GM19239 (cell line): Measurements from ENCODE around the gene TBX2.

ENCODE experiments used
- DNase-seq: peaks from one replicate; pipeline ENCODE4 v3.0.0; 2011; ENCODE audit warnings: low spot score; ENCODE audit not compliant: insufficient read length
- FAIRE-seq: peaks from 2 replicates; lab custom pipeline; 2011; peaks lifted over from hg19 to GRCh38; lab: Jason Lieb, UNC

Gene TBX2

DNA sequence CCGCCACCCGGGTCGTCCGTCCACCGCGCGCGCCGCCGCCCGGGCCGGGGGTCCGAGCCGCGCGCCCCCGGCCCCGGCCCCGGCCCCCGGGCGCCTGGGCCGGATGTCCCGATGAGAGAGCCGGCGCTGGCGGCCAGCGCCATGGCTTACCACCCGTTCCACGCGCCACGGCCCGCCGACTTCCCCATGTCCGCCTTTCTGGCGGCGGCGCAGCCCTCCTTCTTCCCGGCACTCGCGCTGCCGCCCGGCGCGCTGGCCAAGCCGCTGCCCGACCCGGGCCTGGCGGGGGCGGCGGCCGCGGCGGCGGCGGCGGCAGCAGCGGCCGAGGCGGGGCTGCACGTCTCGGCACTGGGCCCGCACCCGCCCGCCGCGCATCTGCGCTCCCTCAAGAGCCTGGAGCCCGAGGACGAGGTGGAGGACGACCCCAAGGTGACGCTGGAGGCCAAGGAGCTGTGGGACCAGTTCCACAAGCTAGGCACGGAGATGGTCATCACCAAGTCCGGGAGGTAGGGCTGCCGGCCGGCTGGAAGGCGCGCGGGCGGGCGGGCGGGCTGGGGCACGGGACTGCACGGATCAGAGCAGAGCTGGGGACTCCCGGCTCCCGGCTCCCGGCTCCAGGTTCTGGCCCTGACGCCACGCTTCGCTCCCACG lies 548 bp downstream of the TBX2 start:
- no peak for DNase-seq
- no peak for FAIRE-seq

DNA sequence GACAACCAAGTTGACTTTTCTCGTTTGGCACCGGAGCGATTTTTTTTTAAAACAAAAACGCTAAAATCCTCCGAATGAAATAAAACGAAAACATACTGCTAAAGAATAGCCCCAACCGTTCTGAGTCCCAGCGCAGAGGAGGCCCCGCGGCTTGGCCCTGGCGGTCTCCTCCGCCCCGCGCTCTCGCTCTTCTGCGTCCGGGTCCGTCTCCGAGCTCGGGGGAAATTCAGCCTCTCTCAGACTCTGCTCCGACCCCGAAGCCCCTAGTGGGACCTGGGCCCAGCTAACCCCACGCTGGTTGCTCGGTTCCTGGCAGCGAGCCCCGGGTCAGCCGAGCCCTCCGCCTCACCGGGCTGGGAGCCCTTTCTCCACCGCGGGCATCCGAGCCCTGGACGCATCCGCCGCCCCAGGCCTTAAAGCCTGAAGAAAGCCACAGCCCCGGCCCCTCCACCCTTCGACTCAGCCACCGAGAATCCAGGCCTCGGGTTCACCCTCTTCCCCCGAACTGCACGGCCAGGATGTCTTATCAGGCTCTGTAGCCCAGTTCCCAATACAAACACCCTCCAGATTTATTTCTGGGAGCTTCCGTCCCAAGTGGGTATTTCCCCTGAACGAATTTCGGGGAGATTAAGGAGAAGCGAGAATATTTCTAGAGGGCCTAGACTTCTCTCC lies 1.2 kb downstream of the TBX2 start:
- no peak for DNase-seq
- FAIRE-seq, result no peak

DNA sequence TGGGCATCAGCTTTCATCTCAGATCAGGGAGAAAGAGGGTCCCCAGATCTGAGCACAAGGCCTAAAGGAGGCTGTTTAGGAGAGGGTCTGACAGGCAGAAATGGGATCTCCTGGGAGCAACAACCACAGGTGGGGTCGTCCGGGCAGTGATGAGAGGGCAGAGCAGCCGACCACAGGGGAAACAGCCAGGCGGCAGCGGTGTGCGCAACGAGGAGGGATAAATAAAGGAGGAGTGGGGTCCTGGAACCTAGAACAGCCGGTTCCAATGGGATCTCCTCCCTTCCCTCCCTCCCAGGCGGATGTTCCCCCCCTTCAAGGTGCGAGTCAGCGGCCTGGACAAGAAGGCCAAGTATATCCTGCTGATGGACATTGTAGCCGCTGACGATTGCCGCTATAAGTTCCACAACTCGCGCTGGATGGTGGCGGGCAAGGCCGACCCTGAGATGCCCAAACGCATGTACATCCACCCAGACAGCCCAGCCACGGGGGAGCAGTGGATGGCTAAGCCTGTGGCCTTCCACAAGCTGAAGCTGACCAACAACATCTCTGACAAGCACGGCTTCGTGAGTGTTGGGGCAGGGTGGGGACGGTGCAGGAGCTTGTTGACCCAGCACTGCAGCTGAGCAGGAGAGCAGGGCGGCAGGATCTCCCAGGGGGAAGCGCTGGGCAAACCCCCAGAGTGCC lies 1.9 kb downstream of the TBX2 start:
- FAIRE-seq, result no peak

DNA sequence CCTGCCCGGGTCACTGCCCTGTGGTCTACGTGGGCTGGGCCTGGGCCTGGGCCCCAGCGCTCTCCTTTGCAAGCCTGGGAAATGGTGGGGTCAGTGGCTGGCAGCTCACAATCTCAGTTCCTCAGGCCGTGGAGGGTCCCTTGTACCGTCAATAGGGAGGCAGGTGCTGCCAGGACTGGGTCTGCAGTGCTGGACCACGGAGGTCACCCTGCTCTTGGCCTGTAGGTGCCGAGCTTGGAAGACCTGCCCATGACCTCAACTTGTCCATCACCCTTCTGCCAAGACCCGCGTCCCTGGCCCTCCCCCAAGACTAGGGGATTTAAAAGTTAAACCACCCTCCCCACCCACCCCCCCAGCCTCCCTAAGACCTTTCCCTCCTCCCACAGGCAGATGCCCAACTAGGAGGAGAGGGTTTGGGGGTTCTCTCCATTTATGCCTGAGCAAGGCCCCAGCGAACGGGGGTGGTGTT lies 2.5 kb downstream of the TBX2 start:
- no peak for DNase-seq
- no peak for FAIRE-seq

More for the DNA sequence above, 1.9 kb downstream of the TBX2 start:
- no peak for DNase-seq

DNA sequence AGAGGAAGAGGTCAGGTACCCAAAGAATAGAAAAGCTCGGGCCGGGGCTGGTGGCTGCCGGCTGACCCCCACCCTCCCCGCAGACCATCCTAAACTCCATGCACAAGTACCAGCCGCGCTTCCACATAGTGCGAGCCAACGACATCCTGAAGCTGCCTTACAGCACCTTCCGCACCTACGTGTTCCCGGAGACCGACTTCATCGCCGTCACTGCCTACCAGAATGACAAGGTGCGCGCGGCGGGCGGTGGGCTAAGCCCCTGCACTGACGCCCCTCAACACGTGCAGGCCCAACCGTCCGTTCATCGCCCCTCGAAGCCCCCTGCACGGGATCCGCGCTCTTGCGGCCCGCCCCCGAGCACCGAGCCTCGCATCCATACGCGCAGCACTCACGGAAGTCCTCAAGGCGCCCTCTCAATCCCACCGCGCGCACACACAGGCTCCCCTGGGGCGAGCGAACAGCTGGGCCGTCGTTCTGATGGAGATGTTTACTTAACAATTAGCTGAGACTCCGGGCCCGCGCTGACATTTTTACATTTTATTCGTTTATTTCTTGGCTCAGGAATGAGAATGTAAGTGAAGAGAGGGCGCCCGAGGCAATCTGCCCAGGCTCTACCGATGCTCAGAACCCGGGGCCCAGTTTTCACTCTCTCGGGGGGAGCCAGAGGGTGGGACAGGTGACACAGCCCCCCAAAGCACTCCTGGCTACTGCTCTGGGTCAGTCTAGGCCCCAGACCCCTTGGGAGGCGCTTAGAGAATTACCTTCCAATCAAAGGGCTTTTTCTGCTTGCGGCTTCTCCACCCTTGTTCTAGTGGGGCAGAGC lies 3.5 kb downstream of the TBX2 start:
- FAIRE-seq, result no peak
- DNase-seq, result no peak

DNA sequence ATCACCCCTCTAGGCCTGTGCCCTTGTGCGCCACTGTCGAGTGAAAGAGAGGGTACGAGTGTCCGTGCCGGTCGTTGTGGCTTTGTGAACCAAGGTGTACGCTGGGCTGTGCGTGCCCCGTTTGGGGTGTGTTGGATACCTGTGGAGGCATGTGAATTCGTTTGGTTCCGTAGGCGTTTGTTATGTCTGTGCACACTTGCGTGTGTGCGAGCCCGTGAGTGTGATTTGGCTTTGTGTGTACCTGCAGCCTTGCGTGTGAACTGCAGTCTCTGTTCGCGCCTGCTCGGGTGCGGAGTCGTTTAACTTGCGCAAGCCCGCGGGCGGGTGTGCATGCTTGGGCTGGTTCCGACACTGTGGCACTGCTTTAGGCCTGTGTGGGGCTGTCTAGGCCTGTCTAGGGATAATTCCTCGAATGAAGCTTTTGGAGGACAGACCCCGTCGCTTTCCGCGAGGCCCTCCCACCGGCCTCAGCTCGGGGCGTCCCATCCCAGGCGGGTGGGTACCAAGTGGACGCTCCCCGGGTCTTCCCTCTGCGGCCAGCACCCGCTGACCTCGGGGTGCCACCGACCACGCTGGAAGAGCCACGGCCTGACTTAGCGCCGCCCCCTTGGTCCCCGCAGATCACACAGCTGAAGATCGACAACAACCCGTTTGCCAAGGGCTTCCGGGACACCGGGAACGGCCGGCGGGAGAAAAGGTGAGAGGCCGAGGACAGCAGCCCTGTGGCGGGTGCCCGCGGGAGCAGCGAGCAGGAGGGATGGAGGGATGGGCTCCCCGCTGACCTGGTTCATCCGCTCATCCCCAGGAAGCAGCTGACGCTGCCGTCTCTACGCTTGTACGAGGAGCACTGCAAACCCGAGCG lies 4.4 kb downstream of the TBX2 start:
- FAIRE-seq (no peak), DNase-seq (no peak)

DNA sequence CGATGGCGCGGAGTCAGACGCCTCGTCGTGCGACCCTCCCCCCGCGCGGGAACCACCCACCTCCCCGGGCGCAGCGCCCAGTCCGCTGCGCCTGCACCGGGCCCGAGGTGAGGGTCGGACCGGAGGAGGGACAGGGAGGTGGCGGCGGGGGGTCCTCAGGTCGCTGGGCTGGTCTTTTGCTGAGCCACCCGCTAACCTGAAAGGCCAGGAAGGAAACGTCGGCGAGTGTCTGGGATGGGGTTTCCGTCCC lies 4.9 kb downstream of the TBX2 start:
- FAIRE-seq (no peak), DNase-seq (no peak)

DNA sequence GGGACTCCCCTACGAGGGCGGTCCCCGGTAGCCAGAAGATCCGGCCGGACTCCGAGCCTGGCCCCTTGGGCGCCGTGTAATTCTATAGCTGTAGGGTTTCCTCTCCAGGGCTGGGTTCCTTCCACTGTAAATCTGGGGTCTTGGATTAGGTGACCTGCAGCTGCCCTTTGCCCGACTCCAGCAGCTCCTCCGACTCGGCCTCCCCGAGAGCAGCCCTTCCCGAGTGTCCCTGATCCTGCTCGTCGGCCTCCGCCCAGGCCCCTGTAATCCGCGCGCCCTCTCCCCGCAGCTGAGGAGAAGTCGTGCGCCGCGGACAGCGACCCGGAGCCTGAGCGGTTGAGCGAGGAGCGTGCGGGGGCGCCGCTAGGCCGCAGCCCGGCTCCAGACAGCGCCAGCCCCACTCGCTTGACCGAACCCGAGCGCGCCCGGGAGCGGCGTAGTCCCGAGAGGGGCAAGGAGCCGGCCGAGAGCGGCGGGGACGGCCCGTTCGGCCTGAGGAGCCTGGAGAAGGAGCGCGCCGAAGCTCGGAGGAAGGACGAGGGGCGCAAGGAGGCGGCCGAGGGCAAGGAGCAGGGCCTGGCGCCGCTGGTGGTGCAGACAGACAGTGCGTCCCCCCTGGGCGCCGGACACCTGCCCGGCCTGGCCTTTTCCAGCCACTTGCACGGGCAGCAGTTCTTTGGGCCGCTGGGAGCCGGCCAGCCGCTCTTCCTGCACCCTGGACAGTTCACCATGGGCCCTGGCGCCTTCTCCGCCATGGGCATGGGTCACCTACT lies 5.5 kb downstream of the TBX2 start:
- no peak for FAIRE-seq
- no peak for DNase-seq

DNA sequence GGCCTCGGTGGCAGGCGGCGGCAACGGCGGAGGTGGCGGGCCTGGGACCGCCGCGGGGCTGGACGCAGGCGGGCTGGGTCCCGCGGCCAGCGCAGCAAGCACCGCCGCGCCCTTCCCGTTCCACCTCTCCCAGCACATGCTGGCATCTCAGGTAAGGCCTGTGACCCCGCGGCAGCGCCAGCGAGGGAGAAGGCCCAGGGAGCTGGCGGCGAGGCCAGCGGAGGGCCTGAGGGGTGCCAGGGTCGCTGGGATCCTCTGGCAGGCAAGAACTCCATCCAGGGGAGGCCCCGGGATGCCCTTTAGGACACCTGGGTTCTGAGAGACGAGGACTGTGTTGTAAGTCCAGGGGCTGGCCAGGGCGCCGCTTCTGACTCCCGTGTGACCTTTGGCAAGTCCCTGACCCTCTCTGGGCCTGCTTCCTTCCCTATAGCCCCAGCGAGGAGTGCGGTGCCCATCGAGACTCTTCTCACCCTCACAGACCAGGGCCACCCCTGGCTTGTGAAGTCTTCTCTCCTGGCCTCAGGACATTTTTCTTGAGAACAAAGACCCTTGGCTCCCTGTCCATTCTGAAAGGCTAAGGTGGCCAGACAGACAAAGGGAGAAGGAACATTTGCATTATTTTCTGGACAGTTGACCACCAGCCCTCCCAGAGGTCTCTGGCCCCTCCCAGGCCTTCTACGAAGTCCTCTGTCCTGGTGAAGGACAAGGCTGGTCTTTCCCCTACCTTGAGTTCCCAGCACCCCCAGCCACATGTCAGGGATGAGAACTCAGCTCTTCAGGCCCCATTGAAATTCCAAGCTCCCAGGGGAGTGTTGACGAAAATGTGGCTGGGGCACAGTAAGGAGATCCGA lies 6.3 kb downstream of the TBX2 start:
- DNase-seq (no peak), FAIRE-seq (no peak)

DNA sequence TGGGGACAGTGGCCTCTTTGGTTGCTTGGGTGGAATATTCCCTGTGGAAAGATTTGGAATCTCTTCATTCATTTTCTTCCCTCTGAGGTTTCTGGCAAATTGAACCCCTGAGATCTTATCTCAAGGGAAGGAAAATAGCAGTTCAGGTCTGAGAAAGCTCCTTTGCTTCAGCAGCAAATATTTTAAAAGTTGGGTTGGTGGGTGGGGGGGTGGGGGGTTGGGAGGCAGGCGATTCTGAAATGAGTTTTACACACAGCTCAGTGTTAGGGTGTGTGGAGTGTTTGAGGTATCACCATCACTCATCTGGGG lies 6.8 kb downstream of the TBX2 start:
- DNase-seq (no peak), FAIRE-seq (no peak)

DNA sequence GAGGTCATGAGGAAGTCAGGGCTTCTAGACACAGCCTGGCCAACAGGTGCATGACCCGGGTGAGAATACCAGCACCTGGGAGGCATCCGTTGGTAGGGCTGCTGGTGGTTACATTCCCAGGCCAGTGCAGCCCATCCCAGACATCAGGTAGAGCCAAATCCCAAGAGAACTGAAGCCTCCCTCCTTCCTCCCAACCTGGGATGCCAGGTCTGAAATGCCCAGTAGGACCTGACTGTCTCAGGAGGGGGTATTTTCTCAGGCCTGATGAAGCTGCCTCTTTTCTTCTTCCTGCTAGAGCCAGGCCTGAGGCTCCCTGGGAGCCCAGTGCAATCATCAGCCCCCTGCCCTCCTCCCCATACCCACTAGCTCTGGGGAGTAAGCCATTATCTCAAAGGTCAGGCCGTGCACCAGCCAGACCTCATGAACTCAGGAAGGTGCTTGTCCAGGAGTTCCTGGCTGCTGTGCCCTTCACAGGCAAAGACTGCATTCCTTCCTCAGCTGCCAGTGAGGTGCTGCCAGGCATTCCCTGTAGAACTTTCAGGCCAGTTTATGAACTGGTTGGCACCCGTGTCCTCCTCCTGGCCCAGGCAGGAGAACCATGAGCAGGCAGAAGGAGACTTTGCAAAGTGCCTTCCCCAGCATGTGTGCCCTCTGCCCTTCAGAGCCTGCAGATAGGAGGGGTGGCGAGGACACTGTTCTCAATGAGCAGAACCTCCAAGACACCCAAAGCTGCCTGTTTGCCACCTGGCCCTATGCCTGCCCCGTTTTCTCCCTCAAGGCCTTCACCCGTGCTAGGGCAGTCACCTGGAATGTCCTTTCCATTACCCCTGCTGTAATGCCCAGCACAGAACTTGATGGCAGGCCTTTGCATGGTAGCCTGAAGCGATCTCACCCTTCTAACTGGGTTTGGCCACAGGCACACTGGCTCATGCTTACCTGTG lies 7.6 kb downstream of the TBX2 start:
- no peak for FAIRE-seq
- no peak for DNase-seq

DNA sequence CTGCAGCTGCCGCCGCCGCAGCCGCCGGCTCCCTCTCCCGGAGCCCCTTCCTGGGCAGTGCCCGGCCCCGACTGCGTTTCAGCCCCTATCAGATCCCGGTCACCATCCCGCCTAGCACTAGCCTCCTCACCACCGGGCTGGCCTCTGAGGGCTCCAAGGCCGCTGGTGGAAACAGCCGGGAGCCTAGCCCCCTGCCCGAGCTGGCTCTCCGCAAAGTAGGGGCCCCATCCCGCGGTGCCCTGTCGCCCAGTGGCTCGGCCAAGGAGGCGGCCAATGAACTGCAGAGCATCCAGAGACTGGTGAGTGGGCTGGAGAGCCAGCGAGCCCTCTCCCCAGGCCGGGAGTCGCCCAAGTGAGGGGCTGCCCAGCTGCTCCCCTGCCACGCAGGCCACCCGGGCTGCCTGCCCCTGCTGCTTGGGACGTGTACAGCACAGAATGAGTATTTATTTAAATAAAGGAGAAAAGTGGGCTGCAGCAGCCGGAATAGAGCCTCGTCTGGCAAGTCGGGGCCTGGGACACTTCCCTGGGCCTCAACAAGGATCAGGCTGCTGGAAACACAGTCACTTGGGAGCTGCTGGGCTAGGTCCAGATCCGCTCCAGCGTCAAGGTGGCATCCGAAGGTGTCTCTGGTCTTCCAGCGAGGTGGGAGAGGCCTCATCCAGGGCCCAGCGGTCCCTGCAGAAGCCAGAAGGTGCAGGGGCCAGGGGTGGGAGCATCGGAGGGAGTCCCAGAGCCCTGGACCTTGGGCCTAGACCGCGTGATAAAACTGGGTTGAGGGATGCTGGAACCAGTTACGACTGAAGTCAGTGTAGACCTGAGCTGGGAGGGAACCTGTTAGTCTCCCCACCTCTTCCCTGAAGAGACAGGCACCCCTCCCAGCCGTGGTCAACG lies 8.8 kb downstream of the TBX2 start:
- no peak for FAIRE-seq
- DNase-seq, result peak; percentile 5

DNA sequence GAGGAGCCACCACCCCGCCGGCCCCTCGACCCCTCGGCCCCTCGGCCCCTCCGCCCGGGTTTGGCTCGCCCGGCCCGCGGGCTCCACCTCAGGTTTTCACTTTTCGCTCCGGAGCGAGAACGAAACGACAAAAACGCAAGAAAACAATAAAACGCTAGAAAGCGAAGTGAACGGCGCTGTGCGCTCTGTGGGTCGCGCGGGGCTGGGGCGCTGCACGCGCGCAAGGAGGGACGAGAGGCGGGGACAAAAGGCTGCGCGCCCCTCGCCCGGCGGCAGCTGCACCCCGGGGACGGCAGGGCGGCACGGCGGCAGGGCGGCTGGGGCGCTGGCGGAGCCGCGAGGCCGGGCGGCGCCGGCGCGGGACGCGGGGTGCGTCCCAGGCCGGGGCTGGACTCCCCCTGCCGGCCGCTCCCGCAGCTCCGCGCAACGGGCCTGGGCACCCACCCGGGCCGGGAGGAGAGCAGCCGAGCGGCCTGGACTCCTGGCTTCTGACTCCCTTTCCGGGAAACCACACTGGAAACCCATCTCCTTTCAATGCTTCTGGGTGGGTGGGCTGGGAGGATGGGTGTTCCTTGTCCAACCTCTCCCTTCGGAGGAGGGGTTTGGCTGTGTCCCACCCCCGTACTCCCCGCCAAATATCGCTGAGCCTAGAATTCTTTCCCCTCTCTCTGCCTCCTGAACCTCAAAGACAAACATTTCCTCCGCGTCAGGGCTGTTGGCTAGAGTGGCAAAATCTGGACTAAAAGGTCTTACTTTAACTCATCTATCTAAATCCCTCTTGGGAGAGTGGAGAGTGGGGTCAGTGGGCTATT lies 9.9 kb downstream of the TBX2 start:
- peak; percentile 41 for DNase-seq
- peak; percentile 8 for FAIRE-seq

DNA sequence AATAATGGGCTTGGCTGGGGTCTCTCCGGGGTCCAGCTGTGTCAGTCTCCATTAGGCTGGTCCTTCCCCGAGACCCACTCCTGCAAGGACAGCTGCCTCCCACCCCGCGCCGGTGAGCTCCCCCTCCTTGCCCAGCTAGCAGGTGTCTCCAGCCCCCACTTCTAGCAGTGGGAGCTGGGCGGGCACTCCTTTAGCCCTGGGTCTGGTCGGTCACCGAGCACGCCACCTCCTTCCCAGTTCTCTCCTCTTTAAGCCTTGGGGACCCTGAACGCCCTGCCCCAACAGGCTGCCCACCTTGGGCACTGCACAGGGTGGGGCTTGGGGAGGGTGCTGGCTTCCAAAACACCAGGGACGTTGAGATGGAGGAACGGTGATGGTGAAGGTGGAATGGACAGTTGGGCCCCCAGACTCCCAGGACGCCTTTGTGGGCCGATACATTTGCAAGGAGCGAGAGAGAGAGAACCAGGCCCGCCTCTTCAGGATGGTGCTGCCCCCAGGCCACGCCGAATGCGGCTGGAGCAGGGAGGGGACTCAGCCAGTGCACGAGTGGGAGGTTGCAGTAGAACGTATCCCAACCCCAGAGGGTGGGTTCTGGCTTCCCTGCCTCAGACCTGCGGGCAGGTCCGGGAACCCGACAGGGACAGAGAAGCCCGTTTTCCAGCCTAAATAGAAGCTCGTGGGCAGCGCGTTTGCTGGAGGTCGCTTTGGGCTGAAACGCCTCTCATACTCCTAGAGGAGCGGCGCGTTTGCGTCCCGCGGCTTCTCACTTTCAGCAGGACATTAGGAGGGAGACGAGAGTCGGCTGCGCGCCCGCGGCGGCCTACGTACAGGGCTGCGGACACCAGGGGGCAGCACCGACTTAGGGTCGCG lies 10.7 kb downstream of the TBX2 start:
- FAIRE-seq, result no peak
- DNase-seq, result no peak

DNA sequence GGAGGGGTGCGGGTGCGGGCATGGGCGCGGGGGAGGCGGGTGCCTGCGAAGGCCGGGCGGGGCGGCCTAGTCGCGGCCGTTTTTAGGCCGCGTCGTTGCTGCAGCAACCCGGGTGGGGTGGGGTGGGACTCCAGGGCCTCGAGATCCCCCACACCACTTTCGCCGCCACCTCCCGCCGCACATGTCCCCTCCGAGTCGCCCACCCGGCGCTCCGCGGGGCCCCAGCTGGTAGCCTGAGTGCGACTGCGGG lies 11.3 kb downstream of the TBX2 start:
- no peak for FAIRE-seq
- DNase-seq, result no peak
